GM20000 (cell line): ENCODE measurements around the gene SSNA1.

Experiments used
- DNase-seq: peaks from one replicate; pipeline ENCODE4 v3.0.0; 2012; ENCODE audit warnings: low spot score
- TF ChIP-seq, protein P1 (sequence below): IDR thresholded peaks from 2 replicates; pipeline ENCODE4 v1.5.1; 2012; ENCODE audit warnings: mild to moderate bottlenecking, control low read depth; ENCODE audit errors: extremely low read depth, missing control alignments

Gene SSNA1

DNA sequence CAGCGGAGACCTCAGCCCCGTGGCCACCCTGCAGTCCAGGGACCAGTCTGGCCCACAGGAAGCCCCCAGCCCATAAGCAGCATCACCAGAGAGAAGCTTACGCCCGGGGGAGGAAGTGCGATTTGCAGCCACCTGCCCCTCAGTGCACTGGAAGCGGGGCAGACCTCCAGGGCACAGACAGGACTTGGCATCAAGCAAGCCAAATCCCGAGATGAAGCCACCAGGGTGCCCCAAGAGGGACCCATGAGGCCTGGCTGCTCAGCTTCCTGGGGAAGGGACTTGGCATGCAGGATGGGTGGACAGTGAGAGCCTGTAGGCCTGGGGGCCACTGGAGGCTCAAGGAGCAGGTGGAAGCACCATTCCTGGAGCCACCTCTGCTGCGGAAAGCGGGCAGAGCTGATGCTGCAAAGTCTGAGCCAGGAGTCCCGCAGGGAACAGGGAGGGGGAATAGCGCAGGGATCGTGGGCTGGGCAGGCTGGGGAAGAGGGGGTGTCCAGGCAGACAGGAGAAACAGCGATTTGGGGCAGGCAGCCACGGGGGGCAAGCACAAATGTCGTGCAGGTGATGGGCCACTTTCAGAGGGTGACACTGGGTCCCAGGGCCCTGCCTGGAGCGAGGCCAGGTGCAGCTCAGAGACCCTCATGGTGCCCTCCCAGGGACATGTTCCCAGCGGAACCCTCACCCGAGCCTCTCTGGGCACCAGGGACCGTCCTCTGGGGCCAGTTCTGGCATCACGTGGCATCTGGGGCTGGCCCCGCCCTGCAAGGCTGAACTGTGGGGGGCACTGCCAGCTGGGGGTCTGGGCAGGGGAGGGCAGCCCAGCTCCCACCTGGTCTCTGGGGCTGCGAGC, 21.9 kb upstream of the SSNA1 start:
- peak; percentile 39 for DNase-seq

DNA sequence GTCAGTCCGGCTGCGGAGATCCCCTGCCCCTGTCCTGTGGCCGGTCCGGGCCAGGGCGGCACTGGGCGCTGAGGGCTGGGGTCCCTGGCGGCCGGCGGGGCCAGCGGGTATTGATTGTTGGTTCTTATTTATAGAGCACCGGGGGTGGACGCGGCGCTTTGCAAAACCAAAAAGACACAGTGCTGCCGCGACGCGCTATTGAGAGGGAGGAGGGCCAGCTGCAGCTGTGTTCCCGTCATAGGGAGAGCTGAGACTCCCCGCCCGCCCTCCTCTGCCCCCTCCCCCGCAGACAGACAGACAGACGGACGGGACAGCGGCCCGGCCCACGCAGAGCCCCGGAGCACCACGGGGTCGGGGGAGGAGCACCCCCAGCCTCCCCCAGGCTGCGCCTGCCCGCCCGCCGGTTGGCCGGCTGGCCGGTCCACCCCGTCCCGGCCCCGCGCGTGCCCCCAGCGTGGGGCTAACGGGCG, 21.2 kb upstream of the SSNA1 start:
- peak; percentile 48 for DNase-seq
- TF ChIP-seq, protein P1, sequence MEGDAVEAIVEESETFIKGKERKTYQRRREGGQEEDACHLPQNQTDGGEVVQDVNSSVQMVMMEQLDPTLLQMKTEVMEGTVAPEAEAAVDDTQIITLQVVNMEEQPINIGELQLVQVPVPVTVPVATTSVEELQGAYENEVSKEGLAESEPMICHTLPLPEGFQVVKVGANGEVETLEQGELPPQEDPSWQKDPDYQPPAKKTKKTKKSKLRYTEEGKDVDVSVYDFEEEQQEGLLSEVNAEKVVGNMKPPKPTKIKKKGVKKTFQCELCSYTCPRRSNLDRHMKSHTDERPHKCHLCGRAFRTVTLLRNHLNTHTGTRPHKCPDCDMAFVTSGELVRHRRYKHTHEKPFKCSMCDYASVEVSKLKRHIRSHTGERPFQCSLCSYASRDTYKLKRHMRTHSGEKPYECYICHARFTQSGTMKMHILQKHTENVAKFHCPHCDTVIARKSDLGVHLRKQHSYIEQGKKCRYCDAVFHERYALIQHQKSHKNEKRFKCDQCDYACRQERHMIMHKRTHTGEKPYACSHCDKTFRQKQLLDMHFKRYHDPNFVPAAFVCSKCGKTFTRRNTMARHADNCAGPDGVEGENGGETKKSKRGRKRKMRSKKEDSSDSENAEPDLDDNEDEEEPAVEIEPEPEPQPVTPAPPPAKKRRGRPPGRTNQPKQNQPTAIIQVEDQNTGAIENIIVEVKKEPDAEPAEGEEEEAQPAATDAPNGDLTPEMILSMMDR, result no peak

More for the DNA sequence above, 21.9 kb upstream of the SSNA1 start:
- TF ChIP-seq, protein P1, result no peak

DNA sequence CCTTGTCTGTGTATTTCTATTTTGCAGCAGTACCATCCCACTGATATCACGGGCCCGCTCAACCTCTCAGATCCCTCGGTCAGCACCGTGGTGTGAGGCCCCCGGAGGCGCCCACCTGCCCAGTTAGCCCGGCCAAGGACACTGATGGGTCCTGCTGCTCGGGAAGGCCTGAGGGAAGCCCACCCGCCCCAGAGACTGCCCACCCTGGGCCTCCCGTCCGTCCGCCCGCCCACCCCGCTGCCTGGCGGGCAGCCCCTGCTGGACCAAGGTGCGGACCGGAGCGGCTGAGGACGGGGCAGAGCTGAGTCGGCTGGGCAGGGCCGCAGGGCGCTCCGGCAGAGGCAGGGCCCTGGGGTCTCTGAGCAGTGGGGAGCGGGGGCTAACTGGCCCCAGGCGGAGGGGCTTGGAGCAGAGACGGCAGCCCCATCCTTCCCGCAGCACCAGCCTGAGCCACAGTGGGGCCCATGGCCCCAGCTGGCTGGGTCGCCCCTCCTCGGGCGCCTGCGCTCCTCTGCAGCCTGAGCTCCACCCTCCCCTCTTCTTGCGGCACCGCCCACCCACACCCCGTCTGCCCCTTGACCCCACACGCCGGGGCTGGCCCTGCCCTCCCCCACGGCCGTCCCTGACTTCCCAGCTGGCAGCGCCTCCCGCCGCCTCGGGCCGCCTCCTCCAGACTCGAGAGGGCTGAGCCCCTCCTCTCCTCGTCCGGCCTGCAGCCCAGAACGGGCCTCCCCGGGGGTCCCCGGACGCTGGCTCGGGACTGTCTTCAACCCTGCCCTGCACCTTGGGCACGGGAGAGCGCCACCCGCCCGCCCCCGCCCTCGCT, 20.5 kb upstream of the SSNA1 start:
- TF ChIP-seq, protein P1, result no peak
- DNase-seq, result peak; percentile 70

DNA sequence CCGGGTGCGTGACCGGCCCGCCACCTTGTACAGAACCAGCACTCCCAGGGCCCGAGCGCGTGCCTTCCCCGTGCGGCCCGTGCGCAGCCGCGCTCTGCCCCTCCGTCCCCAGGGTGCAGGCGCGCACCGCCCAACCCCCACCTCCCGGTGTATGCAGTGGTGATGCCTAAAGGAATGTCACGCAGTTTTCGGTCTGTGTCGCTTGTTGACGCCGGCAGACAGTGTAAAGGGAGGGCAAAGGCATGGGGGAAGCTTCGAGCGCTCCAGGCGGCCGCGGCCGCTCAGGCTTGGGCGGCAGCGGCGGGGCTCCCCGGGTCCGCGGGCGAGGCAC, 19.9 kb upstream of the SSNA1 start:
- peak; percentile 52 for DNase-seq
- TF ChIP-seq, protein P1, result no peak

DNA sequence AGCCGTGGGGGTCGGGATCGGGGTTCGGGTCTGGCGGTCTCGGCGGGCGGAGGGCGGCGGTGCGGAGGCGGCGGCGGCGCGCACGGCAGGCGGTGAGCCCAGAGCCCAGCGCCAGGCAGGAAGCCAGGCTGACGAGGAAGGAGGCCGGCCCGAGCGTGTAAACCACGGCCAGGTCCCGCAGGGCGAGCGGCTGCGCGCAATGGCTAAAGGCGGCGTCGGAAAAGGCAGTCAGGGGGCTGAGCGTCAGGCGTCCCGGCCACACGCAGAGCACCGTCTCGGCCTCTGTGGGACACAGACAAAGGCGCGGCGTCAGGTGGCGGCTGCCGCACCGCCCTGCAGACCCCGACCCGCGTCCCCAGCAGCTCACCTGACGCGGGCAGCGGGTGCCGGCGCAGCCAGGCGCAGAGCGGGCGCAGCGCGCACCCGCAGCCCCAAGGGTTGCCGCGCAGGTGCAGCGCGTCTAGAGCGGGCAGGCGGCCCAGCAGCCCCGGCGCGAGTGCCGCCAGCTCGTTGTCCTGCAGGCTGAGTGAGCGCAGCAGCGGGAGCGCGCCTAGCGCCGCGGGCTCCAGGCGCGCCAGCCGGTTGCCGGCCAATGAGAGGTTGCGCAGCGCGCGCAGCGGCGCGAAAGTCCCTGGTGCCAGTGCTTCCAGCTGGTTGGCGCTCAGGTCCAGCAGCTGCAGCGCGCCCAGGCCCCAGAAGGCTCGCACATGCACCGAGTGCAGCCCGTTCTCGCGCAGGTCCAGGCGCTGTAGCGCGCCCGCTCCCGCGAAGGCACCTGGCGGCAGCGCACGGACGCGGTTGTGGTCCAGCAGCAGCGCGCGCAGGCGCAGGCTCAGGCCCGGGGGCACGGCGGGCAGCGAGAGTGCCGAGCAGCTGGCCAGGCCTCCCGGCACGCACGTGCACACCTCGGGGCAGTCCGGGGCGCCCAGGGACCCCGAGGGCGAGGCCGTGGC, 19.3 kb upstream of the SSNA1 start:
- peak; percentile 84 for DNase-seq
- TF ChIP-seq, protein P1, result no peak

DNA sequence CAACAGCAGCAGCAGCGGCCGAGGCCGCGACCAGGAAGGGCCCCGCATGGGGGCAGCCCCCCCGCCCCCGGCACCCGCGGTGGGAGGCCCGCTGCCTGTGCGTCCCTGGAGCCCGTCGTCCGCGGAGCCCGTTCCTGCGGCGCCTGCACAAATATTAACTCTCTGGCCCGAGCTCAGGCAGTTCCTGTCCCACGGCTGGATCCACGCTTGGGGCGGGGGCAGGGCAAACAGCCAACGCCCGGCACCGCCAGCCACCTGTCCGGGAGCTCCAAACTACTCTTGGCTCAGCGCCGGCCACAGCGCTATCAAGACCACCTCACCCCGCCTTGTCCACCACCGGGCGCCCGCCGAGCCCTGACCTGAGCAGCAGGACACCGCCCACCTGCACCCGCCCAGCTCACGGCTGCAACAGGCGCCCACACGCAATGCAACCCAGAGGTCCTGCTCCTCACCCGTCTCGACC, 18.5 kb upstream of the SSNA1 start, which contains the start of gene LRRC26:
Gene LRRC26, minus strand, starts transcription at position 156 of the 463 bp plus-strand sequence. Its CDS starts 108 bp downstream, at position 48.
- TF ChIP-seq, protein P1, result no peak
- no peak for DNase-seq
